Muscle of back (tissue), 11 donors: ENCODE measurements around the gene TMEM135. TPM values are rescaled to one million over a fixed set of nuclear protein-coding genes. Genes with fewer than 3 reads are reported as not detected.
A peak's percentile ranks its signal among the peaks of the same experiment; 100 is the strongest.

ENCODE experiments used
- DNase-seq, 3 donors: peaks; one replicate each; pipeline versions ENCODE4 v3.0.0 to v3.0.0-alpha.2; 2013
- polyA plus RNA-seq, 10 donors: library from polyadenylated mRNA; unstranded; fragments of 120-200 nt; gene quantifications; one replicate each; pipeline ENCODE4 v1.2.1, GENCODE V29; 2013; ENCODE audit not compliant: insufficient read length in 10 of 10

TMEM135 gene
- polyA plus RNA-seq, 10 donors: 11.9 to 21.7 (median 16.5) TPM

- no peak for DNase-seq
Observed at GRCh38 chr11:87300640-87301380, 263.1 kb downstream of the TMEM135 start.

- DNase-seq: no peak
Observed at GRCh38 chr11:87301785-87302540, 264.2 kb downstream of the TMEM135 start.

- no peak for DNase-seq
Observed at GRCh38 chr11:87304412-87304811, 266.7 kb downstream of the TMEM135 start.

GRCh38 chr11:87306262-87306851 lies 268.6 kb downstream of the TMEM135 start:
- DNase-seq: no peak

GRCh38 chr11:87307101-87307500 lies 269.4 kb downstream of the TMEM135 start:
- no peak for DNase-seq

GRCh38 chr11:87315229-87315628 lies 277.5 kb downstream of the TMEM135 start:
- no peak for DNase-seq

- DNase-seq: no peak
Observed at GRCh38 chr11:87316491-87316890, 278.8 kb downstream of the TMEM135 start.

GRCh38 chr11:87317441-87317840 lies 279.7 kb downstream of the TMEM135 start:
- no peak for DNase-seq

GRCh38 chr11:87320123-87320522 lies 282.4 kb downstream of the TMEM135 start:
- DNase-seq: peak in 2 of 3 donors; percentile 15 to 61

- DNase-seq: no peak
Observed at GRCh38 chr11:87322568-87322967, 284.8 kb downstream of the TMEM135 start.

- no peak for DNase-seq
Observed at GRCh38 chr11:87323899-87324298, 286.2 kb downstream of the TMEM135 start.

- no peak for DNase-seq
Observed at GRCh38 chr11:87324817-87325489, 287.2 kb downstream of the TMEM135 start.

- no peak for DNase-seq
Observed at GRCh38 chr11:87325490-87325872, 287.7 kb downstream of the TMEM135 start.

GRCh38 chr11:87326594-87326993 lies 288.9 kb downstream of the TMEM135 start:
- DNase-seq: no peak

GRCh38 chr11:87329172-87329571 lies 291.4 kb downstream of the TMEM135 start:
- DNase-seq: no peak

GRCh38 chr11:87330187-87330601 lies 292.5 kb downstream of the TMEM135 start:
- peak; percentile 80 to 91 (median 85) for DNase-seq

GRCh38 chr11:87331273-87331672 lies 293.5 kb downstream of the TMEM135 start:
- DNase-seq: peak; percentile 58 to 88 (median 72)

GRCh38 chr11:87338046-87338639 lies 300.4 kb downstream of the TMEM135 start:
- DNase-seq: no peak

GRCh38 chr11:87339416-87339815 lies 301.7 kb downstream of the TMEM135 start:
- DNase-seq: no peak

- DNase-seq: no peak
Observed at GRCh38 chr11:87347441-87347840, 309.7 kb downstream of the TMEM135 start.

- no peak for DNase-seq
Observed at GRCh38 chr11:87347854-87348253, 310.1 kb downstream of the TMEM135 start.

GRCh38 chr11:87351676-87352075 lies 313.9 kb downstream of the TMEM135 start:
- DNase-seq: no peak
